HepG2 (cell line): ENCODE results near the gene PRKCZ. TPM values are rescaled to one million over a fixed set of nuclear protein-coding genes. Genes with fewer than 3 reads are reported as not detected.

Source experiments
- BORCS8-MEF2B ChIP-seq: sonication (generic); formaldehyde crosslinking; IDR thresholded peaks from 2 replicates; pipeline ENCODE4 v1.8.0; 2022; ENCODE audit warnings: mild to moderate bottlenecking, missing genetic modification reagents
- CAMTA2 ChIP-seq: sonication (generic); formaldehyde crosslinking; IDR thresholded peaks from 2 replicates; pipeline ENCODE4 v1.4.0; 2020; ENCODE audit warnings: mild to moderate bottlenecking, missing genetic modification reagents, borderline replicate concordance
- CCDC6 ChIP-seq: sonication (generic); formaldehyde crosslinking; IDR thresholded peaks from 2 replicates; pipeline ENCODE4 v1.8.1; 2022; ENCODE audit warnings: mild to moderate bottlenecking, missing genetic modification reagents, moderate library complexity
- CHD4 ChIP-seq: fragments of 200-600 bp; sonication (generic); IDR thresholded peaks from 2 replicates; pipeline ENCODE4 v1.7.0; 2017; ENCODE audit warnings: mild to moderate bottlenecking, low read length, borderline replicate concordance
- ERF ChIP-seq: IDR thresholded peaks from 2 replicates; pipeline ENCODE4 v1.6.1; 2018; ENCODE audit warnings: missing biosample characterization, missing genetic modification reagents
- FOXM1 ChIP-seq: sonication (generic); formaldehyde crosslinking; IDR thresholded peaks from 2 replicates; pipeline ENCODE4 v1.5.0; 2020; ENCODE audit warnings: missing genetic modification reagents
- JUN ChIP-seq: sonication (generic); formaldehyde crosslinking; IDR thresholded peaks from 2 replicates; pipeline ENCODE4 v1.4.0; 2020; ENCODE audit warnings: mild to moderate bottlenecking, missing genetic modification reagents
- KDM1A ChIP-seq: IDR thresholded peaks from 2 replicates; pipeline ENCODE4 v1.6.1; 2016; ENCODE audit warnings: missing compliant biosample characterization
- NFATC3 ChIP-seq: sonication (generic); formaldehyde crosslinking; IDR thresholded peaks from 2 replicates; pipeline ENCODE4 v1.5.1; 2020; ENCODE audit warnings: mild to moderate bottlenecking, missing genetic modification reagents
- NFE2L2 ChIP-seq: fragments of 150-350 bp; IDR thresholded peaks from 2 replicates; pipeline ENCODE4 v1.6.1; 2014; ENCODE audit warnings: low read length
- NONO ChIP-seq, 2 experiments: fragments of 450-650 bp in 1 of 2; sonication (generic) in 1 of 2; formaldehyde crosslinking in 1 of 2; IDR thresholded peaks in 1 of 2; conservative IDR thresholded peaks in 1 of 2; 2 replicates each; pipeline versions ENCODE4 v1.6.1 to v1.8.0; 2017 to 2022; ENCODE audit warnings: mild to moderate bottlenecking in 1 of 2, missing genetic modification reagents in 1 of 2, moderate library complexity in 1 of 2
- PAWR ChIP-seq: sonication (generic); formaldehyde crosslinking; IDR thresholded peaks from 2 replicates; pipeline ENCODE4 v1.4.0; 2020; ENCODE audit warnings: missing genetic modification reagents, mild to moderate bottlenecking, borderline replicate concordance
- PCBP2 ChIP-seq: fragments of 200-400 bp; formaldehyde crosslinking; optimal IDR thresholded peaks from 2 replicates; pipeline ENCODE3; 2018; ENCODE audit warnings: low read length, low read depth; ENCODE audit not compliant: poor library complexity, severe bottlenecking
- SP2 ChIP-seq: sonication (generic); formaldehyde crosslinking; IDR thresholded peaks from 2 replicates; pipeline ENCODE4 v1.5.1; 2020; ENCODE audit warnings: mild to moderate bottlenecking, missing genetic modification reagents
- THYN1 ChIP-seq: sonication (generic); formaldehyde crosslinking; IDR thresholded peaks from 2 replicates; pipeline ENCODE4 v1.8.1; 2023; ENCODE audit warnings: low read depth, mild to moderate bottlenecking, moderate library complexity, missing genetic modification reagents, borderline replicate concordance
- ZNF136 ChIP-seq: sonication (generic); formaldehyde crosslinking; IDR thresholded peaks from 2 replicates; pipeline ENCODE4 v1.8.1; 2022; ENCODE audit warnings: low read depth, mild to moderate bottlenecking, moderate library complexity, missing genetic modification reagents
- ZNF180 ChIP-seq: sonication (generic); formaldehyde crosslinking; IDR thresholded peaks from 2 replicates; pipeline ENCODE4 v1.4.0; 2020; ENCODE audit warnings: low read depth, missing genetic modification reagents, borderline replicate concordance
- ZNF558 ChIP-seq: sonication (generic); formaldehyde crosslinking; IDR thresholded peaks from 2 replicates; pipeline ENCODE4 v1.9.0; 2022; ENCODE audit warnings: mild to moderate bottlenecking, missing genetic modification reagents, borderline replicate concordance
- ZNF674 ChIP-seq: sonication (generic); formaldehyde crosslinking; IDR thresholded peaks from 2 replicates; pipeline ENCODE4 v1.5.0; 2020; ENCODE audit warnings: low read depth, mild to moderate bottlenecking, missing genetic modification reagents
- ZNF780A ChIP-seq: sonication (generic); formaldehyde crosslinking; IDR thresholded peaks from 2 replicates; pipeline ENCODE4 v1.8.0; 2022; ENCODE audit warnings: mild to moderate bottlenecking, missing genetic modification reagents, moderate library complexity
- ZNF839 ChIP-seq: sonication (generic); formaldehyde crosslinking; IDR thresholded peaks from 2 replicates; pipeline ENCODE4 v1.4.0; 2020; ENCODE audit warnings: missing genetic modification reagents, mild to moderate bottlenecking, borderline replicate concordance
- ZSCAN12 ChIP-seq: sonication (generic); formaldehyde crosslinking; IDR thresholded peaks from 2 replicates; pipeline ENCODE4 v1.9.0; 2021; ENCODE audit warnings: mild to moderate bottlenecking, missing genetic modification reagents
- ZSCAN30 ChIP-seq: sonication (generic); formaldehyde crosslinking; IDR thresholded peaks from 2 replicates; pipeline ENCODE4 v1.5.0; 2020; ENCODE audit warnings: mild to moderate bottlenecking, missing genetic modification reagents
- polyA plus RNA-seq, 8 experiments: library from polyadenylated mRNA; depleted of rRNA in 3 of 8; stranded (reverse) in 7 of 8; unstranded in 1 of 8; fragments of >200 nt; fragmentation: Illumina TruSeq in 4 of 8; extraction: Trizol in 4 of 8; gene quantifications; 2 replicates each; pipeline versions ENCODE4 v1.2.1 to v1.2.3, GENCODE V29; 2011 to 2016; ENCODE audit warnings: low read depth in 4 of 8, missing spikeins in 1 of 8, mixed read lengths in 1 of 8; ENCODE audit not compliant: insufficient read depth in 1 of 8
- total RNA-seq, 5 experiments: library from RNA; depleted of rRNA; stranded (reverse); fragments of >200 nt; fragmentation: Illumina TruSeq; extraction: Trizol; gene quantifications; 2 replicates each; pipeline ENCODE4 v1.2.3, GENCODE V29; 2016; ENCODE audit warnings: low read depth in 1 of 5
- TF ChIP-seq, protein P1 (sequence below), 2 experiments: sonication (generic) in 1 of 2; formaldehyde crosslinking in 1 of 2; IDR thresholded peaks; 2 replicates each; pipeline versions ENCODE4 v1.5.1 to v1.6.1; 2011 to 2020; ENCODE audit warnings: borderline replicate concordance in 1 of 2, low read depth in 1 of 2, low read length in 1 of 2, mild to moderate bottlenecking in 1 of 2, missing genetic modification reagents in 1 of 2, moderate library complexity in 1 of 2
- TF ChIP-seq, protein P2 (sequence below): IDR thresholded peaks from 2 replicates; pipeline ENCODE4 v1.4.0; 2020; ENCODE audit warnings: mild to moderate bottlenecking, missing genetic modification reagents

Gene PRKCZ
- total and polyA plus RNA-seq, 2 of the 13 experiments (the other 11 are each of a cell fraction or from before 2014, with no cell fraction given) = 34.7 to 85.2 TPM

- TF ChIP-seq, protein P1, sequence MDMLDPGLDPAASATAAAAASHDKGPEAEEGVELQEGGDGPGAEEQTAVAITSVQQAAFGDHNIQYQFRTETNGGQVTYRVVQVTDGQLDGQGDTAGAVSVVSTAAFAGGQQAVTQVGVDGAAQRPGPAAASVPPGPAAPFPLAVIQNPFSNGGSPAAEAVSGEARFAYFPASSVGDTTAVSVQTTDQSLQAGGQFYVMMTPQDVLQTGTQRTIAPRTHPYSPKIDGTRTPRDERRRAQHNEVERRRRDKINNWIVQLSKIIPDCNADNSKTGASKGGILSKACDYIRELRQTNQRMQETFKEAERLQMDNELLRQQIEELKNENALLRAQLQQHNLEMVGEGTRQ (IDR thresholded peaks at IDR 0.05; ENCODE audit: low read depth, low read length) = no peak
- TF ChIP-seq, protein P1 (CRISPR knock-in tag; IDR thresholded peaks at IDR 0.05; ENCODE audit: borderline replicate concordance) = no peak
- no peak for TF ChIP-seq CAMTA2
- no peak for TF ChIP-seq NONO (IDR thresholded peaks at IDR 0.05)
- TF ChIP-seq NONO (CRISPR knock-in tag; conservative IDR thresholded peaks at IDR 0.05) = peak; percentile 37; the same call in 1 of the 2 replicates
- TF ChIP-seq BORCS8-MEF2B (CRISPR knock-in tag) = no peak
- no peak for TF ChIP-seq ZSCAN12 (CRISPR knock-in tag)
- TF ChIP-seq ZNF136 (CRISPR knock-in tag) = no peak
- TF ChIP-seq ZNF674 (CRISPR knock-in tag) = no peak
- TF ChIP-seq PCBP2 = no peak
- peak; percentile 40; the same call in 1 of the 2 replicates for TF ChIP-seq ERF
- no peak for TF ChIP-seq CHD4
- TF ChIP-seq CCDC6 = peak; percentile 43; the same call in 1 of the 2 replicates
- no peak for TF ChIP-seq JUN (CRISPR knock-in tag)
- no peak for TF ChIP-seq ZNF180 (CRISPR knock-in tag)
- TF ChIP-seq PAWR (CRISPR knock-in tag) = no peak
- TF ChIP-seq ZNF780A (CRISPR knock-in tag) = no peak
- no peak for TF ChIP-seq NFE2L2
- TF ChIP-seq NFATC3 = no peak
- no peak for TF ChIP-seq ZNF839 (CRISPR knock-in tag)
- TF ChIP-seq FOXM1 (CRISPR knock-in tag) = no peak
- no peak for TF ChIP-seq THYN1 (CRISPR knock-in tag)
- TF ChIP-seq KDM1A (CRISPR knock-in tag) = no peak
- TF ChIP-seq, protein P2, sequence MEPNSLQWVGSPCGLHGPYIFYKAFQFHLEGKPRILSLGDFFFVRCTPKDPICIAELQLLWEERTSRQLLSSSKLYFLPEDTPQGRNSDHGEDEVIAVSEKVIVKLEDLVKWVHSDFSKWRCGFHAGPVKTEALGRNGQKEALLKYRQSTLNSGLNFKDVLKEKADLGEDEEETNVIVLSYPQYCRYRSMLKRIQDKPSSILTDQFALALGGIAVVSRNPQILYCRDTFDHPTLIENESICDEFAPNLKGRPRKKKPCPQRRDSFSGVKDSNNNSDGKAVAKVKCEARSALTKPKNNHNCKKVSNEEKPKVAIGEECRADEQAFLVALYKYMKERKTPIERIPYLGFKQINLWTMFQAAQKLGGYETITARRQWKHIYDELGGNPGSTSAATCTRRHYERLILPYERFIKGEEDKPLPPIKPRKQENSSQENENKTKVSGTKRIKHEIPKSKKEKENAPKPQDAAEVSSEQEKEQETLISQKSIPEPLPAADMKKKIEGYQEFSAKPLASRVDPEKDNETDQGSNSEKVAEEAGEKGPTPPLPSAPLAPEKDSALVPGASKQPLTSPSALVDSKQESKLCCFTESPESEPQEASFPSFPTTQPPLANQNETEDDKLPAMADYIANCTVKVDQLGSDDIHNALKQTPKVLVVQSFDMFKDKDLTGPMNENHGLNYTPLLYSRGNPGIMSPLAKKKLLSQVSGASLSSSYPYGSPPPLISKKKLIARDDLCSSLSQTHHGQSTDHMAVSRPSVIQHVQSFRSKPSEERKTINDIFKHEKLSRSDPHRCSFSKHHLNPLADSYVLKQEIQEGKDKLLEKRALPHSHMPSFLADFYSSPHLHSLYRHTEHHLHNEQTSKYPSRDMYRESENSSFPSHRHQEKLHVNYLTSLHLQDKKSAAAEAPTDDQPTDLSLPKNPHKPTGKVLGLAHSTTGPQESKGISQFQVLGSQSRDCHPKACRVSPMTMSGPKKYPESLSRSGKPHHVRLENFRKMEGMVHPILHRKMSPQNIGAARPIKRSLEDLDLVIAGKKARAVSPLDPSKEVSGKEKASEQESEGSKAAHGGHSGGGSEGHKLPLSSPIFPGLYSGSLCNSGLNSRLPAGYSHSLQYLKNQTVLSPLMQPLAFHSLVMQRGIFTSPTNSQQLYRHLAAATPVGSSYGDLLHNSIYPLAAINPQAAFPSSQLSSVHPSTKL (CRISPR knock-in tag) = peak; percentile 78
- no peak for TF ChIP-seq ZNF558
- TF ChIP-seq ZSCAN30 (CRISPR knock-in tag) = no peak
- TF ChIP-seq SP2 (CRISPR knock-in tag) = no peak
These were observed 54.6 kb downstream of the PRKCZ start (continued) for GRCh38 chr1:2104621-2105427.
